Fibroblast of the aortic adventitia (primary cell): ENCODE measurements around the gene FGGY. TPM values are rescaled to one million over a fixed set of nuclear protein-coding genes. Genes with fewer than 3 reads are reported as not detected.
"Not testable (repeated sequence)": the region's sequence is repeated elsewhere in the genome, so short reads cannot be mapped to it uniquely, and the experiment has no call there.

Experiments
- DNase-seq: peaks from one replicate; pipeline ENCODE4 v3.0.0-alpha.2; 2010; ENCODE audit warnings: low read depth
- H3K4me3 ChIP-seq: 2 replicates; pipeline ENCODE4 v1.5.1; 2011; ENCODE audit warnings: low read depth, mild to moderate bottlenecking, control low read depth, low read length, moderate library complexity
- CTCF ChIP-seq: IDR thresholded peaks from 2 replicates; pipeline ENCODE4 v1.5.1; 2011; ENCODE audit warnings: mild to moderate bottlenecking, low read length, control low read depth, inconsistent platforms; ENCODE audit not compliant: insufficient read depth
- total RNA-seq: library from RNA; depleted of rRNA; stranded (reverse); fragments of >200 nt; gene quantifications from 2 replicates; pipeline ENCODE4 v1.2.3, GENCODE V29; 2012; ENCODE audit warnings: low replicate concordance

Gene FGGY
- total RNA-seq, 1 donor, result 17.5 TPM

GRCh38 chr1:59705466-59706302 is 408.8 kb downstream of the FGGY start:
- DNase-seq, result peak; percentile 93
- TF ChIP-seq CTCF, result no peak
- H3K4me3 ChIP-seq, result no peak overlapping the region

GRCh38 chr1:59706303-59706599 is 409.4 kb downstream of the FGGY start:
- H3K4me3 ChIP-seq, result no peak overlapping the region
- no peak for DNase-seq
- TF ChIP-seq CTCF, result no peak

- peak; percentile 97 for DNase-seq
- TF ChIP-seq CTCF, result no peak
- no peak overlapping the region for H3K4me3 ChIP-seq
Measured at GRCh38 chr1:59707178-59707791, 410.4 kb downstream of the FGGY start.

GRCh38 chr1:59709333-59709732 is 412.4 kb downstream of the FGGY start:
- TF ChIP-seq CTCF, result no peak

GRCh38 chr1:59710920-59711319 is 414.0 kb downstream of the FGGY start:
- H3K4me3 ChIP-seq, DNase-seq: not testable (repeated sequence)

More at GRCh38 chr1:59709333-59709732, 412.4 kb downstream of the FGGY start:
- no peak for DNase-seq
- no peak overlapping the region for H3K4me3 ChIP-seq

- TF ChIP-seq CTCF, result no peak
- no peak for DNase-seq
- H3K4me3 ChIP-seq, result no peak overlapping the region
Measured at GRCh38 chr1:59714219-59714618, 417.3 kb downstream of the FGGY start.

- DNase-seq, result no peak
- no peak for TF ChIP-seq CTCF
- H3K4me3 ChIP-seq, result no peak overlapping the region
Measured at GRCh38 chr1:59714966-59715365, 418.1 kb downstream of the FGGY start.
